Measurements from ENCODE around the gene SLC39A11. TPM values are rescaled to one million over a fixed set of nuclear protein-coding genes. Genes with fewer than 3 reads are reported as not detected.
A peak's percentile ranks its signal among the peaks of the same experiment; 100 is the strongest.

SLC39A11 gene
- total RNA-seq, 1 experiment from 2014 or later: 18.9 TPM

DNA sequence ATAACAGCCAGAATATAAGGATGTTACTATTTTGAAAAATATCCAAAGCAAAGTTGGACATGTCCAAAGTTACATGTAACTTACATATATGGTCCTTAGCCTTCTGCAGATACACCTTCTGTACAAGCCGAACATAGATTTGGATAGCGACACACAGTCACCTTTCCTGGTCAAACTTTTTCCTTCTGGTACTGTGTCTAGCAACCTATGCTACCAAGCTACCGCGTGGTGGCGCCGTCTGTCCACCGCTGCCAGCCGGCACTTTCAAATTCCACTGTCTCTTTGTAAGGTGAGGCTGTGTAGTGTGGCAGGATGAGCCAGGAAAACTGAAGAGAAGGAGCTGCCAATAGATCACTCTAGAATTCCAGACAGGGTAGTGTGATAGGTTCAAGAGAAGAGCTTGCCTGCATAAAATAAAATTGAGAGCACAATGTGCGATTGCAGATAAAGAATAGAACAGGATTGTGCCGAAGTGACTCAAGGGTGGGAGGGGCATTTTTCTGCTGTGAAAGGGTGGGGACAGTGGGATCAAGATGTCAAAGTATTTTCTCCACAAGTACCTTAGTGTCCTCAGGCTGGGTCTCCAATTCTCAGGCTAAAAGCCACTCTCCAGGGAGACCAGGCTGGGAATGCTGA, 366.9 kb downstream of the SLC39A11 start:
- DNase-seq (ENCODE audit: low spot score) (peak; percentile 64), ATAC-seq (peak; percentile 77)
- H3K36me3 Mint-ChIP-seq: no peaks in the 10 kb centered on the region
- no peaks in the 10 kb centered on the region for H3K27me3 Mint-ChIP-seq (ENCODE audit: low read depth)
- peaks cover 48% of the 10 kb centered on the region for H3K4me1 Mint-ChIP-seq
- TF ChIP-seq, protein P1, sequence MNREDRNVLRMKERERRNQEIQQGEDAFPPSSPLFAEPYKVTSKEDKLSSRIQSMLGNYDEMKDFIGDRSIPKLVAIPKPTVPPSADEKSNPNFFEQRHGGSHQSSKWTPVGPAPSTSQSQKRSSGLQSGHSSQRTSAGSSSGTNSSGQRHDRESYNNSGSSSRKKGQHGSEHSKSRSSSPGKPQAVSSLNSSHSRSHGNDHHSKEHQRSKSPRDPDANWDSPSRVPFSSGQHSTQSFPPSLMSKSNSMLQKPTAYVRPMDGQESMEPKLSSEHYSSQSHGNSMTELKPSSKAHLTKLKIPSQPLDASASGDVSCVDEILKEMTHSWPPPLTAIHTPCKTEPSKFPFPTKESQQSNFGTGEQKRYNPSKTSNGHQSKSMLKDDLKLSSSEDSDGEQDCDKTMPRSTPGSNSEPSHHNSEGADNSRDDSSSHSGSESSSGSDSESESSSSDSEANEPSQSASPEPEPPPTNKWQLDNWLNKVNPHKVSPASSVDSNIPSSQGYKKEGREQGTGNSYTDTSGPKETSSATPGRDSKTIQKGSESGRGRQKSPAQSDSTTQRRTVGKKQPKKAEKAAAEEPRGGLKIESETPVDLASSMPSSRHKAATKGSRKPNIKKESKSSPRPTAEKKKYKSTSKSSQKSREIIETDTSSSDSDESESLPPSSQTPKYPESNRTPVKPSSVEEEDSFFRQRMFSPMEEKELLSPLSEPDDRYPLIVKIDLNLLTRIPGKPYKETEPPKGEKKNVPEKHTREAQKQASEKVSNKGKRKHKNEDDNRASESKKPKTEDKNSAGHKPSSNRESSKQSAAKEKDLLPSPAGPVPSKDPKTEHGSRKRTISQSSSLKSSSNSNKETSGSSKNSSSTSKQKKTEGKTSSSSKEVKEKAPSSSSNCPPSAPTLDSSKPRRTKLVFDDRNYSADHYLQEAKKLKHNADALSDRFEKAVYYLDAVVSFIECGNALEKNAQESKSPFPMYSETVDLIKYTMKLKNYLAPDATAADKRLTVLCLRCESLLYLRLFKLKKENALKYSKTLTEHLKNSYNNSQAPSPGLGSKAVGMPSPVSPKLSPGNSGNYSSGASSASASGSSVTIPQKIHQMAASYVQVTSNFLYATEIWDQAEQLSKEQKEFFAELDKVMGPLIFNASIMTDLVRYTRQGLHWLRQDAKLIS (CRISPR knock-in tag; IDR thresholded peaks at IDR 0.05; ENCODE audit: borderline replicate concordance): no peak
- TF ChIP-seq ZNF263 (CRISPR knock-in tag; IDR thresholded peaks at IDR 0.05; ENCODE audit: low read depth) (no peak), SMAD3 (CRISPR knock-in tag; IDR thresholded peaks at IDR 0.05; ENCODE audit: borderline replicate concordance) (no peak), ZNF416 (CRISPR knock-in tag; IDR thresholded peaks at IDR 0.05) (no peak), ESRRA (CRISPR knock-in tag; IDR thresholded peaks at IDR 0.05; ENCODE audit: borderline replicate concordance) (no peak), FOXP1 (CRISPR knock-in tag; IDR thresholded peaks at IDR 0.05; ENCODE audit: borderline replicate concordance) (no peak)
- TF ChIP-seq, protein P2, sequence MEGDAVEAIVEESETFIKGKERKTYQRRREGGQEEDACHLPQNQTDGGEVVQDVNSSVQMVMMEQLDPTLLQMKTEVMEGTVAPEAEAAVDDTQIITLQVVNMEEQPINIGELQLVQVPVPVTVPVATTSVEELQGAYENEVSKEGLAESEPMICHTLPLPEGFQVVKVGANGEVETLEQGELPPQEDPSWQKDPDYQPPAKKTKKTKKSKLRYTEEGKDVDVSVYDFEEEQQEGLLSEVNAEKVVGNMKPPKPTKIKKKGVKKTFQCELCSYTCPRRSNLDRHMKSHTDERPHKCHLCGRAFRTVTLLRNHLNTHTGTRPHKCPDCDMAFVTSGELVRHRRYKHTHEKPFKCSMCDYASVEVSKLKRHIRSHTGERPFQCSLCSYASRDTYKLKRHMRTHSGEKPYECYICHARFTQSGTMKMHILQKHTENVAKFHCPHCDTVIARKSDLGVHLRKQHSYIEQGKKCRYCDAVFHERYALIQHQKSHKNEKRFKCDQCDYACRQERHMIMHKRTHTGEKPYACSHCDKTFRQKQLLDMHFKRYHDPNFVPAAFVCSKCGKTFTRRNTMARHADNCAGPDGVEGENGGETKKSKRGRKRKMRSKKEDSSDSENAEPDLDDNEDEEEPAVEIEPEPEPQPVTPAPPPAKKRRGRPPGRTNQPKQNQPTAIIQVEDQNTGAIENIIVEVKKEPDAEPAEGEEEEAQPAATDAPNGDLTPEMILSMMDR (IDR thresholded peaks at IDR 0.05): peak; percentile 87
- TF ChIP-seq, protein P3, sequence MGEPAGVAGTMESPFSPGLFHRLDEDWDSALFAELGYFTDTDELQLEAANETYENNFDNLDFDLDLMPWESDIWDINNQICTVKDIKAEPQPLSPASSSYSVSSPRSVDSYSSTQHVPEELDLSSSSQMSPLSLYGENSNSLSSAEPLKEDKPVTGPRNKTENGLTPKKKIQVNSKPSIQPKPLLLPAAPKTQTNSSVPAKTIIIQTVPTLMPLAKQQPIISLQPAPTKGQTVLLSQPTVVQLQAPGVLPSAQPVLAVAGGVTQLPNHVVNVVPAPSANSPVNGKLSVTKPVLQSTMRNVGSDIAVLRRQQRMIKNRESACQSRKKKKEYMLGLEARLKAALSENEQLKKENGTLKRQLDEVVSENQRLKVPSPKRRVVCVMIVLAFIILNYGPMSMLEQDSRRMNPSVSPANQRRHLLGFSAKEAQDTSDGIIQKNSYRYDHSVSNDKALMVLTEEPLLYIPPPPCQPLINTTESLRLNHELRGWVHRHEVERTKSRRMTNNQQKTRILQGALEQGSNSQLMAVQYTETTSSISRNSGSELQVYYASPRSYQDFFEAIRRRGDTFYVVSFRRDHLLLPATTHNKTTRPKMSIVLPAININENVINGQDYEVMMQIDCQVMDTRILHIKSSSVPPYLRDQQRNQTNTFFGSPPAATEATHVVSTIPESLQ (CRISPR knock-in tag; IDR thresholded peaks at IDR 0.05): no peak
- TF ChIP-seq, protein P4, sequence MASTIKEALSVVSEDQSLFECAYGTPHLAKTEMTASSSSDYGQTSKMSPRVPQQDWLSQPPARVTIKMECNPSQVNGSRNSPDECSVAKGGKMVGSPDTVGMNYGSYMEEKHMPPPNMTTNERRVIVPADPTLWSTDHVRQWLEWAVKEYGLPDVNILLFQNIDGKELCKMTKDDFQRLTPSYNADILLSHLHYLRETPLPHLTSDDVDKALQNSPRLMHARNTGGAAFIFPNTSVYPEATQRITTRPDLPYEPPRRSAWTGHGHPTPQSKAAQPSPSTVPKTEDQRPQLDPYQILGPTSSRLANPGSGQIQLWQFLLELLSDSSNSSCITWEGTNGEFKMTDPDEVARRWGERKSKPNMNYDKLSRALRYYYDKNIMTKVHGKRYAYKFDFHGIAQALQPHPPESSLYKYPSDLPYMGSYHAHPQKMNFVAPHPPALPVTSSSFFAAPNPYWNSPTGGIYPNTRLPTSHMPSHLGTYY (CRISPR knock-in tag; IDR thresholded peaks at IDR 0.05): no peak
- ChIA-PET CTCF (interaction anchor here (0.6 to 8.4 kb wide), 52 partner anchors 9 to 704 kb away, joined by 3 to 147 read pairs (median 4); partner anchors contain the start of genes COG1, SLC39A11 and SSTR2), POLR2A (no interaction called here)
- H3K4me3 Mint-ChIP-seq: no peak overlapping the region
- H3K27ac Mint-ChIP-seq: peak overlapping the region; percentile 50; the same call in 1 of the 2 replicates
- no peaks in the 10 kb centered on the region for H3K9me3 Mint-ChIP-seq

DNA sequence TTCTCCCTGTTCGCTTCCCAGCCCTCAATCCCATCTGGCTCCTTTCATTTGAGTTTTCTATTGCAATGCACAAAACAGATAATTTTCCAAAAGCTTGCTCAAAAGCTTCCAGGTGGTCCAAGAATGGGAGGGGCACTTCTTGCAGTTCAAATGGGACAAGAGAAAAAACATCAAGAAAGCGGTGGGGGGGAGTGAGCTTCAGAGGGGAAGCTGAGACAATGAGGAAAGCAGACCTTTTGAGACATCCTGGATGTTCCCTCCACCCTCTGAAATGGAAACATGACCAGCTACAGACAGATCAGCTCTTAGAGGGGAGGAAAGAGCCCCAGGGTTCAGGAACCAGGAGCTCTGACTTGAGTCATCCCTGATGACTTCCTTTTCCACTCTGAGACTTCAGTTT, 368.2 kb downstream of the SLC39A11 start:
- Mint-ChIP-seq H3K4me1 (peaks cover 56% of the 10 kb centered on the region), H3K9me3 (no peaks in the 10 kb centered on the region), H3K4me3 (no peak overlapping the region), H3K36me3 (no peaks in the 10 kb centered on the region), H3K27me3 (ENCODE audit: low read depth) (no peaks in the 10 kb centered on the region), H3K27ac (no peak overlapping the region)
- ATAC-seq (no peak), DNase-seq (ENCODE audit: low spot score) (no peak)
- ChIA-PET CTCF (interaction anchor here (0.6 to 8.4 kb wide), 10 partner anchors 11 to 508 kb away, joined by 3 to 147 read pairs (median 7); a partner anchor contains a TSS), POLR2A (interaction anchor here (0.6 to 0.8 kb wide), 2 partner anchors 469 to 636 kb away, joined by 3 read pairs; partner anchors contain the start of gene COG1)
- TF ChIP-seq, protein P4 (CRISPR knock-in tag; IDR thresholded peaks at IDR 0.05): no peak
- TF ChIP-seq, protein P5, sequence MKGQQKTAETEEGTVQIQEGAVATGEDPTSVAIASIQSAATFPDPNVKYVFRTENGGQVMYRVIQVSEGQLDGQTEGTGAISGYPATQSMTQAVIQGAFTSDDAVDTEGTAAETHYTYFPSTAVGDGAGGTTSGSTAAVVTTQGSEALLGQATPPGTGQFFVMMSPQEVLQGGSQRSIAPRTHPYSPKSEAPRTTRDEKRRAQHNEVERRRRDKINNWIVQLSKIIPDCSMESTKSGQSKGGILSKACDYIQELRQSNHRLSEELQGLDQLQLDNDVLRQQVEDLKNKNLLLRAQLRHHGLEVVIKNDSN (CRISPR knock-in tag; IDR thresholded peaks at IDR 0.05): no peak
- no peak for TF ChIP-seq ATF1 (CRISPR knock-in tag; IDR thresholded peaks at IDR 0.05)
- no peak for TF ChIP-seq CREB1 (CRISPR knock-in tag; IDR thresholded peaks at IDR 0.05)
- no peak for TF ChIP-seq JUN (CRISPR knock-in tag; IDR thresholded peaks at IDR 0.05)
- TF ChIP-seq NR3C1 (CRISPR knock-in tag; conservative IDR thresholded peaks at IDR 0.05; ENCODE audit: low read depth): no peak
- no peak for TF ChIP-seq EMX1 (CRISPR knock-in tag; IDR thresholded peaks at IDR 0.05)
- TF ChIP-seq, protein P6, sequence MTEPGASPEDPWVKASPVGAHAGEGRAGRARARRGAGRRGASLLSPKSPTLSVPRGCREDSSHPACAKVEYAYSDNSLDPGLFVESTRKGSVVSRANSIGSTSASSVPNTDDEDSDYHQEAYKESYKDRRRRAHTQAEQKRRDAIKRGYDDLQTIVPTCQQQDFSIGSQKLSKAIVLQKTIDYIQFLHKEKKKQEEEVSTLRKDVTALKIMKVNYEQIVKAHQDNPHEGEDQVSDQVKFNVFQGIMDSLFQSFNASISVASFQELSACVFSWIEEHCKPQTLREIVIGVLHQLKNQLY (CRISPR knock-in tag; IDR thresholded peaks at IDR 0.05): no peak
- TF ChIP-seq, protein P2 (IDR thresholded peaks at IDR 0.05): no peak
- TF ChIP-seq NR1H2 (CRISPR knock-in tag; IDR thresholded peaks at IDR 0.05): no peak
- TF ChIP-seq, protein P7, sequence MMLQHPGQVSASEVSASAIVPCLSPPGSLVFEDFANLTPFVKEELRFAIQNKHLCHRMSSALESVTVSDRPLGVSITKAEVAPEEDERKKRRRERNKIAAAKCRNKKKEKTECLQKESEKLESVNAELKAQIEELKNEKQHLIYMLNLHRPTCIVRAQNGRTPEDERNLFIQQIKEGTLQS (CRISPR knock-in tag; conservative IDR thresholded peaks at IDR 0.05): no peak
